Kidney (tissue), 14 donors: ENCODE data around the gene SH2D5. TPM values are rescaled to one million over a fixed set of nuclear protein-coding genes. Genes with fewer than 3 reads are reported as not detected.

ENCODE experiments used
- DNase-seq, 5 donors: peaks; one replicate each; pipeline ENCODE4 v3.0.0-alpha.2; 2013 to 2020
- FAIRE-seq: peaks from 2 replicates; lab custom pipeline; 2012; peaks lifted over from hg19 to GRCh38; lab: Jason Lieb, UNC
- H3K27ac ChIP-seq, 2 donors: one replicate each; pipeline ENCODE4 v1.7.0; 2013; ENCODE audit warnings: low read depth in 2 of 2, low read length in 2 of 2, inconsistent platforms in 1 of 2
- H3K27me3 ChIP-seq: one replicate; pipeline ENCODE4 v1.7.1; 2013; ENCODE audit warnings: low read length, inconsistent platforms; ENCODE audit not compliant: control insufficient read depth, insufficient read depth
- H3K36me3 ChIP-seq, 3 donors: one replicate each; pipeline versions ENCODE4 v1.7.0 to v1.7.1; 2013; ENCODE audit warnings: low read length in 3 of 3, control low read depth in 1 of 3, inconsistent platforms in 1 of 3; ENCODE audit not compliant: insufficient read depth in 3 of 3, control insufficient read depth in 2 of 3
- H3K4me1 ChIP-seq, 3 donors: one replicate each; pipeline versions ENCODE4 v1.7.0 to v1.7.1; 2013; ENCODE audit warnings: low read length in 3 of 3, inconsistent platforms in 1 of 3, low read depth in 1 of 3; ENCODE audit not compliant: control insufficient read depth in 2 of 3, insufficient read depth in 2 of 3
- H3K4me3 ChIP-seq, 3 donors: one replicate each; pipeline versions ENCODE4 v1.7.0 to v1.8.1; 2013; ENCODE audit warnings: low read length in 3 of 3, control low read depth in 1 of 3, inconsistent platforms in 1 of 3
- H3K9ac ChIP-seq, 3 donors: one replicate each; pipeline versions ENCODE4 v1.7.0 to v1.7.1; 2013; ENCODE audit warnings: low read length in 3 of 3, control low read depth in 1 of 3, inconsistent platforms in 1 of 3
- H3K9me3 ChIP-seq, 3 donors: one replicate each; pipeline versions ENCODE4 v1.7.0 to v1.7.1; 2013; ENCODE audit warnings: low read length in 3 of 3, control low read depth in 1 of 3, inconsistent platforms in 1 of 3; ENCODE audit not compliant: control insufficient read depth in 2 of 3, insufficient read depth in 1 of 3
- intact Hi-C: fragments of 100-400 bp; cut with DNase I; formaldehyde crosslinking; loops from one replicate; pipeline ENCODE4 v1.11.1; 2022
- polyA plus RNA-seq: library from polyadenylated mRNA; stranded (reverse); fragments of 350-450 nt; fragmentation: Illumina TruSeq; extraction: RNeasy Lipid Tissue Mini Kit (QIAGEN cat#74804); gene quantifications from one replicate; pipeline ENCODE4 v1.2.3, GENCODE V29; 2014; ENCODE audit warnings: low read depth, low replicate concordance; ENCODE audit not compliant: insufficient read depth
- total RNA-seq: library from RNA; stranded (reverse); fragmentation: NEBNext Ultra II Directional; extraction: Animal tissue kit (Norgen Biotek cat#: 25700); gene quantifications from one replicate; pipeline ENCODE4 v1.2.1, GENCODE V29; 2021
- TF ChIP-seq, protein P1 (sequence below): IDR thresholded peaks from 3 replicates; pipeline ENCODE4 v1.5.1; 2012; ENCODE audit warnings: mild to moderate bottlenecking, moderate library complexity, borderline replicate concordance; ENCODE audit not compliant: insufficient read depth; ENCODE audit errors: extremely low read depth
- donor health status: control.
- donor health status: control.
- donor health status: control.
- donor health status: control.
- donor health status: control.
- donor health status: DM: yes; HTN: yes; CAD: no.
- donor health status: Normal renal cell carcinoma (clear cell type).

Gene SH2D5
- total and polyA plus RNA-seq, 2 donors from 2014 or later = 0.19 to 0.57 TPM

DNA sequence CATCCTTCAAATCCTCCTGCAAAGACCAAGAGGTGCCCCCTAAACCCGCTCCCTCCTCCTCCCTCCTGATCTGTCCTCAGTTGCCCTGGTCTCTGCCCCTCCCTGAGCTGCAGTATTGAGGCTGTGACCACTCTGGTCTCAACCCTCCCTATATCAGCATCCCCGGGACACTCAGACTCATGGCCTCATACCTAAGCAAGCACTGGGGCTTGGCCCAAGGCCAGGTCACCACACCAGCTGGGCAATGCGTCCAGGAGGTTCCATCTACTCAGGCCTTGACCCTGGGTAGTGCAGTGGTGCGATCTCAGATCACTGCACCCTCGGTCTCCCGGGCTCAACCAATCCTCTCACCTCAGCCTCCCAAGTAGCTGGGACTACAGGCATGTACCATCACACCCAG, 24.4 kb downstream of the SH2D5 start:
- no peak for FAIRE-seq

DNA sequence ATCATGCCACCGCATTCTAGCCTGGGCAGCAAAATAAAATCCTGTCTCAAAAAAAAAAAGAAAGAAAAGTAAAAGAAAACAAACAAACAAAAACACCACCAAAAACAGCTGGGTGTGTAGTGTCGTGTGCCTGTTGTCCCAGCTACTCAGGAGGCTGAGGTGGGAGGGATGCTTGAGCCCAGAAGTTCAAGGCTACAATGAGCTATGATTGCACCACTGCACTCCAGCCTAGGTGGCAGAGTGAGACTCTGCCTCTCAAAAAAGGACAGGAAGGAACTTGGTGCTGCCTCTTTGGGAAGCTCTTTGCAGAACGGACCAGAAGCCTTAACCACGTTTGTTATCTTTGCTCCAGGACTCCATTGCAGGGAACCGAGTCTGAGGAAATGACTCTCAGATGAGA, 25.7 kb downstream of the SH2D5 start:
- H3K9me3 ChIP-seq = no peaks in the 10 kb centered on the region
- no peaks in the 10 kb centered on the region for H3K27me3 ChIP-seq
- no peak for FAIRE-seq
- H3K27ac ChIP-seq = no peak overlapping the region
- no peaks in the 10 kb centered on the region for H3K36me3 ChIP-seq
- H3K9ac ChIP-seq = no peak overlapping the region
- intact Hi-C loops = no loop called here
- H3K4me1 ChIP-seq = no peaks in the 10 kb centered on the region
- no peak for DNase-seq
- TF ChIP-seq, protein P1, sequence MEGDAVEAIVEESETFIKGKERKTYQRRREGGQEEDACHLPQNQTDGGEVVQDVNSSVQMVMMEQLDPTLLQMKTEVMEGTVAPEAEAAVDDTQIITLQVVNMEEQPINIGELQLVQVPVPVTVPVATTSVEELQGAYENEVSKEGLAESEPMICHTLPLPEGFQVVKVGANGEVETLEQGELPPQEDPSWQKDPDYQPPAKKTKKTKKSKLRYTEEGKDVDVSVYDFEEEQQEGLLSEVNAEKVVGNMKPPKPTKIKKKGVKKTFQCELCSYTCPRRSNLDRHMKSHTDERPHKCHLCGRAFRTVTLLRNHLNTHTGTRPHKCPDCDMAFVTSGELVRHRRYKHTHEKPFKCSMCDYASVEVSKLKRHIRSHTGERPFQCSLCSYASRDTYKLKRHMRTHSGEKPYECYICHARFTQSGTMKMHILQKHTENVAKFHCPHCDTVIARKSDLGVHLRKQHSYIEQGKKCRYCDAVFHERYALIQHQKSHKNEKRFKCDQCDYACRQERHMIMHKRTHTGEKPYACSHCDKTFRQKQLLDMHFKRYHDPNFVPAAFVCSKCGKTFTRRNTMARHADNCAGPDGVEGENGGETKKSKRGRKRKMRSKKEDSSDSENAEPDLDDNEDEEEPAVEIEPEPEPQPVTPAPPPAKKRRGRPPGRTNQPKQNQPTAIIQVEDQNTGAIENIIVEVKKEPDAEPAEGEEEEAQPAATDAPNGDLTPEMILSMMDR = no peak
- H3K4me3 ChIP-seq = no peak overlapping the region

More for the DNA sequence above, 24.4 kb downstream of the SH2D5 start:
- intact Hi-C loops = no loop called here
- DNase-seq = no peak
- Histone ChIP-seq H3K9ac (no peak overlapping the region), H3K9me3 (no peaks in the 10 kb centered on the region), H3K27ac (no peak overlapping the region), H3K36me3 (no peaks in the 10 kb centered on the region), H3K4me3 (no peak overlapping the region), H3K4me1 (no peaks in the 10 kb centered on the region), H3K27me3 (no peaks in the 10 kb centered on the region)
- TF ChIP-seq, protein P1 = no peak

DNA sequence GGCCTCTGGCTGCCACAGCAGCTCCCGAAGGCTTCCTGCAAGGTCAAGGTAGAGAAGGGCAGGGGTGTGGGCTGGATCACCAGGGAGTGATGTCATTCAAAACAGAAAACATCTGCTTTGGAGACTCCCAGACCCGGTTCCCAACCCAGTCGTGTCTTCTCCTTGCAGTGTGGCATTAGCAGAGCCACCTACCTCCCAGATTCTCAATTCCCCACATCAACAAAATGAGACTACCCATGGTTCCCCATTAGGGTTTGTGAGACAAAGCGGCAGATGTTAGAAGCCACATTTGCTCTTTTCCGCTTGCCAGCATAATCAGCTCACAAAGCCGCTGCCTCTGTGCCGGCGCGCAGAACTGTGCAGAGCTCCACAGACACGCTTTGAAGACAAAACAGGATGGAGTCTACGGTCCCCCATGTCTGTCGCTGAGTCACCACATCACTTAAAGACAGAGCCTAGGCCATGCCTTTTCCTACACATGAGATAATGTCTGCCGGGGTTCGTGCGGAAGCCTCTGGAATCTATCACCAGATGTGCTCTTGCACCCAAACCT, 27.2 kb downstream of the SH2D5 start:
- Histone ChIP-seq H3K4me3 (no peak overlapping the region), H3K36me3 (no peaks in the 10 kb centered on the region), H3K4me1 (no peaks in the 10 kb centered on the region), H3K9me3 (no peaks in the 10 kb centered on the region), H3K9ac (no peak overlapping the region), H3K27me3 (no peaks in the 10 kb centered on the region), H3K27ac (no peak overlapping the region)
- DNase-seq (no peak), FAIRE-seq (no peak)
- TF ChIP-seq, protein P1 = no peak
- intact Hi-C loops = no loop called here
